ENCODE measurements around the gene GNAT3.

Gene GNAT3

DNA sequence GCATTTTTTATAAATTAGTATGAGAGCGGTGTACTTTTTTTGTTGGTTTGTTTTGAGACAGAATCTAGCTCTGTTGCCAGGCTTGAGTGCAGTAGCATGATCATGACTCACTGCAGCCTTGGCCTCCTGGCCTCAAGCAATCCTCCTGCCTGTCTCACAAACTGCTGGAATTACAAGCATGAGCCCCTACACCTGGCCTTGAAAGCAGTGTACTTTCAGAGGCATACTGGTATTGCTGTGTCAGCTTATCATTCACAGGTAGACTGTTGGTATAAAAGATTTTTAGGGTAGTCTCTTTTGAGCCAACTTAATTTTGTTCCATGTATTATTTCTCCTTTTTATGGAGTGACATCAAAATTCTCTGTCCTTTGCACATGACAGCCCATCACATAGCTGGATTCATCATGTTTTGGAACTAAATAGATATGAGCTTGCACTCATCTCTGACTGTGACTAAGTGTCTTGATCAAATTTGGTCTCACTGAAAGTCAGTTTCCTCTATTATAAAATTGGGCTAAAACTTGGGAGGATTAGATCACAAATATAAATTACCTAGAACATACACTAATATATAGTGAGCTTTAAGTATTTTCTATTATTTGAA is 12.4 kb downstream of the GNAT3 start:
- DNase-seq (ENCODE audit: low spot score) = no peak

- no peak for DNase-seq (ENCODE audit: low spot score)
These were observed 13.1 kb downstream of the GNAT3 start for GRCh38 chr7:80498481-80499349.

DNA sequence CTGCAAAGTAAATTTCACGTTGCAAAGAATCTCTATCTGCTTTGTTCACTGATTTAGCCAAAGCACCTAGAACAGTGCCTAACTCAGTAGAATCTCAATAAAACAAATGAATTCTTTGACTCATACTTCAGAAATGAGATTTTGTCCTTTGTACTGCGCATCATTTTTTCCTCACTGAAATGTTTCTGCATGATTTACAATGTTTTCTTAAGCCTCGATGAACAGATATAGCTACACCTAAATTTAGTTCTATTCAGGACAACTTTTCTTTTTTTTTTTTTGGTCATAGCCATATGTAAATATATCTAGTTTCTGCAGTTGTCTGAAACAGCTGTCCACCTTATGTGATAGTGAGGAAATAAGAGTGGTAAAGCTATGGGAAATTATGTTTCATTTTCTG is 15.3 kb downstream of the GNAT3 start:
- DNase-seq (ENCODE audit: low spot score) = no peak

- DNase-seq (ENCODE audit: low spot score) = no peak
These were observed 18.6 kb downstream of the GNAT3 start for GRCh38 chr7:80493121-80493849.

- no peak for DNase-seq (ENCODE audit: low spot score)
These were observed 20.4 kb downstream of the GNAT3 start for GRCh38 chr7:80491462-80491861.

DNA sequence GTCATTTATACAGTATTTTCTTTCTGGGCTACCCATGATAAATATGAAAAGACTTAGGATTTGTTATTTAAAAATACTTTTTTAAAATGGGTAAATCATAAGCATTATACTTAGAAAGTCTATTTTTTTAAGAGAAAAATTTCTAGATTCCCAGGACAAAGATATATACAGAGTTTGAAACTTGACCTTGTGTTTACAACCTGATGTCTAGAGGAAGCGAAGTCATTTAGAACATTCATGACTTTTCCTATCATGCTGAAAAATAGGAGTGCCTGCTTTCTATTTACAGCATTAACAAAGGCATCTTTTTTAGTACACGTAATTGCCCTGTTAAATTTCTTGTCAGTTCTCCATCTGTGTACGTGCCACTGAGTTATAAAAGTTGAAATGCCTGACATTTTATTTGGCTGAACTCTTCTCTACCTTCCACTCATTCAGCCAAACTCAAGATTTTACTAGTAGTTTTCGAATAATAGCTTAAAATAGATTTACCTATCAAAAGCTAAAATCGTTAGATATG is 23.0 kb downstream of the GNAT3 start:
- no peak for DNase-seq (ENCODE audit: low spot score)

DNA sequence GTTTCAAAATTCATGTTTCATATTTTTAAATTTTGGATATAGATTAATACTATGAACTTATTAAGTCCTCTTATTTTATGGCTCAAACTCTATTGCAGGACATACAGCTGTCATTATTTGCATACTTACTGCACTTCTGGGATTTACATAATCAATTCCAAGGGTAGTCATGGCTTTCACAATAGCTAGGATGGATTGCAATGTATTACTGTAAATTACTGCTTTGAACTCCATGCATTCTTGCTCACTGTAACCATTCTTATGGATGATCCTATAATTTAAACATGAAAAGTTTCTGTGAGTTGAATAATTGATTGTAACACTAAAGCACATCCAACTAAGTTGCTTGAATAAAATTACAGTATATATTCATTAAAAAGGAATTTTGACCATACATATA is 23.5 kb downstream of the GNAT3 start:
- DNase-seq (ENCODE audit: low spot score) = no peak

GRCh38 chr7:80485721-80486120 is 26.1 kb downstream of the GNAT3 start:
- no peak for DNase-seq (ENCODE audit: low spot score)

DNA sequence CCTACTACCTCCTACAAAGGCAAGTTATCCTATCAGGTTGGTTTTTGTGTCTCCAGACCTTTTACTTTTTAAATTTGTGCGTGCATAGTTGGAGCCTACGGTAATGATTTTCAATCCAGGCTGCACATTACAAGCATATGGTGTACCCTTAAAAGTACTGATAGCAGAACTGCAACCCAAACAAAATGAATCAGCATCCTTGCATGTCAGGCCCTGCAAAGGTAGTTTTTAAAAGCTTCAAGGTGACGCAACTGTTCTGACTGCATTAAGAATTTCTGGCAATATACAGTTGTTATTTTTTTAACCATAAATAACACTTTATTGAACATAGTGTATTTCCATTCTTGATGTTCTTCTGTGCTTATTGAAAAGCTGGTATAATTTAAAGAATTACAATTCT is 28.9 kb downstream of the GNAT3 start:
- DNase-seq (ENCODE audit: low spot score) = no peak

DNA sequence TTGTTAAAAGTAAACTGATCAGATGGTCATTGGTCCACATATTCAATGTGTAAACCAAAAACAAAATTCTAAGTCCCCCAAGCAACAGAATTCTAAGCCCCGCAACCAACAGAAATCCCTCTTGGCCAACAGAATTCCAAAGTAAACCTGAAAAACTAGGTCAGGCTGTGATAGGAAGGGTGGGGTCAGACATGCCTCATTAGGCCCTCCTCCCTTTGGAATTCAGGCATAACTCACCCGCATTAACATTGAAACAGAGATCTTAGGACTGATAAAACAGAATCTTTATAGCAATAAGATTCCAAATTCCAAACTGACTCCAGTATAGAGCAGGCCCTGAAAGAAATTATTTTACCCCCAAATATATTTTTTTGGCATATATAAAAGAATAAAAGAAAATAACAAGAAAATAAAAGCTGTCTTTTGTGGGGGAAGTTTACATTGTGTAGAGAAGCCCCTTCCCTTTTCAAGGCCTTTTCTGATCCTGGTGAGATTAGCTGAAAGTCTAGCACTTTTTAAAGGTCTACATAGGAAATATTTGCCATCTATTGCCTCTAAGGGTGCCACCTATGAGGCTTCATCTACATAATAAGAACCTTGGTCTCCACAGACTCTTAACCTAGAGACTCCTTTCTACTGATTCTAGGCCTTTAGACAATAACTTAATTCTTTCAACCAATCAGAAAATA is 30.5 kb downstream of the GNAT3 start:
- no peak for DNase-seq (ENCODE audit: low spot score)

- no peak for DNase-seq (ENCODE audit: low spot score)
These were observed 31.3 kb downstream of the GNAT3 start for GRCh38 chr7:80480566-80480965.

DNA sequence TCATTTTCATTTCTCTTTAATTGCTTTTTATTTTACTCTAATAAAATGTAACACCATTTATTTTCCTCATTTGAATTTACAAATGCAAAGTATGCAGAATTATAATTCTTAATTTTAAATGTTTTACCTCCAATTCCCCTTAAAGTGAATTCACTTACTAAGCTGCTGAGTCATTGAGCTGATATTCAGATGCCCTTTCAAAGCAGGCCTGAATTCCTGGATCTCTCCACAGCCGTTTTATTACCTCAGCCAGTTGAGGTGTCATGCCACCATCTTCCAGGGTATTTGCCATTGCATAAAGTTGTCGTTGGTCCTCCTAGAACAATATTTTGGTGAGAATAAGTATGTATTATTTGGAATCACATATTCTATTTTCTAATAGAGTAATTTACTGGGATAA is 33.2 kb downstream of the GNAT3 start:
- DNase-seq (ENCODE audit: low spot score) = no peak

GRCh38 chr7:80476035-80476434 is 35.8 kb downstream of the GNAT3 start:
- no peak for DNase-seq (ENCODE audit: low spot score)

DNA sequence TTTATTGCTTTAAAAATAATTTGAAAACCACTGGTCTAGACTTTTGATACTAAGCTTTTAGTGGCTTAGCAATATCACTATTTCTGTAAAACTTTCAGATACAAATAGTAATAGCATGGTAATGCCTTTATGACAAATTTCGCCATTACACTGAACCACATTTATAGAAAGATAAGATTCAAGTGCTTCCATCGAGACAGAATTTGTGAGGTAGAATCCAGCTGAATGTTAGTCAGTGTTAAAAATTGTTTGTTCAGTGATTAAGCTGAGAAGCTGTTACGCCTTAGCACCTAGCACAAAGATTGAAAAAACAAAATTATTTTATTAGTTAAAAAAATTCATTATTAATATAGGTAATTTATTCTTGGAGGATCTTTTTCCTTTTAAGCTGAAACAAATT is 36.5 kb downstream of the GNAT3 start:
- no peak for DNase-seq (ENCODE audit: low spot score)

GRCh38 chr7:80473751-80474150 is 38.1 kb downstream of the GNAT3 start:
- no peak for DNase-seq (ENCODE audit: low spot score)

GRCh38 chr7:80472491-80473200 is 39.2 kb downstream of the GNAT3 start:
- no peak for DNase-seq (ENCODE audit: low spot score)

- DNase-seq (ENCODE audit: low spot score) = no peak
These were observed 42.7 kb downstream of the GNAT3 start for GRCh38 chr7:80468931-80469714.

DNA sequence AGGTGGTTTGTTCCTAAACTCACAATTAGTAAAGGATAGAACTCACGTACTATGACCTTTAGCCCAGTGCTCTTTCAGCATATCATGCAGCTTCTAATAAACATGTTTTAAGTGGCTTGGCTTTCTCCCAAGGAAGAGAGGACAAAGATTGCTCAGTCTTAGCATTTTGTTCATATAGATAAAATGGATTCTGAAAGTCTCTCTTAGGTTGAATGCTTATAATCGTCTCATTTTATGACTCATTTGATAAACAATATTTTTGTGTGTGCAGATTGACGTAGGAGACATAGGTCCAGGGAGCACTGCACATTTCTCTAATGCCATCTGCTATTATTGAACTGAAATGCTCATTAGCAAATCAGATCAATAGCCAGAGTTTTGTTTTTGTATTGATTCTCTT is 44.8 kb downstream of the GNAT3 start:
- DNase-seq (ENCODE audit: low spot score) = no peak

DNA sequence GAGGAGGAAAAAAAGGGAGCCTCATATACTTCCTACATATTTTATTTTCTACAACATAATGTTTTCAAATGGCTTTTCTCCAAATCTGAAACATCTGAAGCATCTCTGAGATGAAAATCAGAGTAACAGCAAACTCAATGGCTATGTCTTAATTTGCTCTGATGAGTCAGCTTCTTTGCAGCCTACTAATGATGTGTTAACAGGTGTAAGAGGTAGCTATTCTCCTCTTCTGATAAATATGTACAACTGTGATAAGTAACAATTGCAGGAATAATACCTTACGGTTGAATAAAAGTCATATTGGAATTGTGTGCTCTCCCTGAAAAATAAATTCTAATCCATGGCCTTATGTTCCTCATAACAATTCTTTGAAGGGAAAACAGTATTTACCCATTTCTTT is 45.2 kb downstream of the GNAT3 start:
- DNase-seq (ENCODE audit: low spot score) = no peak

DNA sequence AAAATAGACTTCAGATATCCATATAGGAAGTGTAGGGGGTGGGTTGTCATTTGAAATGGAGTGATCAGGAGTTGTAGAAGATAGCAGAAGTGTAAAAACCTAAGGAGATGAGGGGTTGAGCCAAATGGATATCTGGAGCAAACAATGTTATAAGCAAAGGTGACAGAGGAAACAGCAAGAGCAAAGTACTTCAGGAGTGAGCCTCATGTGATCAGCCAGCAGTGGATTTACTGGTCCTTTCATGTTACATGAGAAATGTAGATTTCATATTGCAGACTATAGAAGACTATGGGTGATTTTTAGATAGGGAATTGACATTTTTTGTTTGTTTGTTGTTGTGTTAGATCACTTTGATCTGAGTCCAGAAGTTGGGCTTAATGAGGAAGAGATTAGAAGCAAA is 47.7 kb downstream of the GNAT3 start:
- no peak for DNase-seq (ENCODE audit: low spot score)
